SK-N-SH treated with all-trans-retinoic acid at 6 μM for 48 hours (cell line): ENCODE data around the gene PIK3CD.

ENCODE experiments used
- CSRNP3 ChIP-seq: fragments of 250-450 bp; sonication (Bioruptor Pico); IDR thresholded peaks from 2 replicates; pipeline ENCODE4 v1.5.1; 2021; ENCODE audit warnings: mild to moderate bottlenecking, moderate library complexity
- OSR1 ChIP-seq: fragments of 250-450 bp; sonication (Bioruptor Pico); IDR thresholded peaks from 2 replicates; pipeline ENCODE4 v1.8.0; 2022; ENCODE audit warnings: moderate library complexity, mild to moderate bottlenecking, inconsistent platforms
- PATZ1 ChIP-seq: fragments of 250-450 bp; sonication (Bioruptor Pico); IDR thresholded peaks from 2 replicates; pipeline ENCODE4 v1.8.0; 2020; ENCODE audit warnings: mild to moderate bottlenecking, moderate library complexity, borderline replicate concordance
- PPARA ChIP-seq: fragments of 250-450 bp; sonication (Bioruptor Pico); IDR thresholded peaks from 2 replicates; pipeline ENCODE4 v1.5.0; 2020; ENCODE audit warnings: mild to moderate bottlenecking, borderline replicate concordance
- TCF4 ChIP-seq: fragments of 250-450 bp; sonication (Bioruptor Pico); IDR thresholded peaks from 2 replicates; pipeline ENCODE4 v1.8.0; 2021; ENCODE audit warnings: mild to moderate bottlenecking, moderate library complexity, borderline replicate concordance
- ZFP30 ChIP-seq: fragments of 450-650 bp; formaldehyde crosslinking; IDR thresholded peaks from 2 replicates; pipeline ENCODE4 v1.5.0; 2022; ENCODE audit warnings: mild to moderate bottlenecking, moderate library complexity

DNA sequence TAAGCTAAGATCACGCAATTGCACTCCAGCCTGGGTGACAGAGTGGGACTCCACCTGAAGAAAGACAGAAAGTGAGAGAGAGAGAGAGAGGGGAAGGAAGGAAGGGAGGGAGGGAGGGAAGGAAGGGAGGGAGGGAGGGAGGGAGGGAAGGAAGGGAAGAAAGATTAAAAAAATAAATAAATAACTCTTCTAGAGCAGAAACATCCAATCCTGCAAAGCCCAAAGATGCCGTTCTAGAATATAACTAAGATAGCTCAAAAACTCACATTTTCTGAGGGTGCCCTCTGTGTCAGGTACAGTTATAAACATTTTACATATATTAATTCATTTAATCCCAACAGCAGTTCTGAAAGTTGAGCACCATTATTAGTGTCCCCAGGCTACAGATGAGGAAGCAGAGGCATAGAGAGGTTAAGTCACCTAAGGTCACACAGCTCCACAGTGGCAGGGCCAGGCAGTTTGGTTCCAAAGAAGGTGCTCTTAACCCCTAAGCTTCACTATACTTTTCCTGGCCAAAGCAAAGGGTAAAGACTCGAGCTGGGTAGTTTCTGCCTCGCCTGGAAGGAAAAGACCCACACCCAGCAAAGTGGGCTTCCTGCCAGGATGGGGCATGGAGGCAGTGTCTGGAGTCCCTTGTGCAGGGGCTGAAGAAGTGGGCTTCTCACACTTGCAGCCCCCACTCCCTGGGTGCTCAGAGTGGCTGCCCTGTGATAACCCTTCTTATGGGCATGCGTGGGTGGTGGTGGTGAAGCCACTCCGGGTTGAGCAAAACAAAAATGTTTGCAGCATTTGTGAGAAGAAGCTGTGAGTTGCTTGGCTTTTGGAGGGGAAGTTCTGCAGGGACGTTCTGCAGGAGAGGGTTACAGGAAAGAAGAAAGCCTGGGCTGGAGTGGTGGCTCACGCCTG is 7.9 kb upstream of the PIK3CD start:
- TF ChIP-seq CSRNP3 (no peak), TCF4 (CRISPR knock-in tag) (no peak), ZFP30 (CRISPR knock-in tag) (no peak), PPARA (CRISPR knock-in tag) (no peak), OSR1 (no peak), PATZ1 (no peak)
